Prostate gland (tissue), 2 donors: ENCODE measurements around the gene PML. TPM values are rescaled to one million over a fixed set of nuclear protein-coding genes. Genes with fewer than 3 reads are reported as not detected.

ENCODE experiments used
- DNase-seq: peaks from one replicate; pipeline ENCODE4 v3.0.0-alpha.2; 2019; ENCODE audit warnings: low spot score
- H3K27ac ChIP-seq, 2 donors: fragments of 200-600 bp; sonication (generic); 2 replicates each; pipeline ENCODE4 v1.5.1; 2017 to 2019
- H3K27me3 ChIP-seq: fragments of 200-600 bp; sonication (generic); replicated peaks from 2 replicates; pipeline ENCODE4 v1.5.1; 2019; ENCODE audit not compliant: insufficient read depth
- H3K36me3 ChIP-seq, 2 donors: fragments of 200-600 bp; sonication (generic); 1 replicate in 1 of 2; 2 replicates in 1 of 2; pipeline versions ENCODE4 v1.5.1 to v1.8.1; 2017 to 2019
- H3K4me1 ChIP-seq: fragments of 200-600 bp; sonication (generic); replicated peaks from 2 replicates; pipeline ENCODE4 v1.5.1; 2019
- H3K4me3 ChIP-seq, 2 donors: fragments of 200-600 bp; sonication (generic); 2 replicates each; pipeline ENCODE4 v1.5.1; 2017 to 2019
- H3K9me3 ChIP-seq: fragments of 200-600 bp; sonication (generic); 2 replicates; pipeline ENCODE4 v1.5.1; 2017
- CTCF ChIP-seq, 4 experiments: fragments of 200-600 bp in 2 of 4; fragments of 450-650 bp in 2 of 4; sonication (generic) in 2 of 4; IDR thresholded peaks; 1 replicate in 3 of 4; 2 replicates in 1 of 4; pipeline ENCODE4 v1.5.1; 2016 to 2019; ENCODE audit warnings: antibody characterized with exemption in 4 of 4, mild to moderate bottlenecking in 2 of 4, moderate library complexity in 2 of 4
- POLR2A ChIP-seq: fragments of 450-650 bp; IDR thresholded peaks from one replicate; pipeline ENCODE4 v1.6.1; 2016; ENCODE audit warnings: antibody characterized with exemption, mild to moderate bottlenecking
- POLR2AphosphoS5 ChIP-seq: sonication (generic); formaldehyde crosslinking; IDR thresholded peaks from one replicate; pipeline ENCODE4 v1.6.1; 2017; ENCODE audit warnings: antibody characterized with exemption
- WGBS: methylation state at CpG from one replicate; pipeline ENCODE4 v1.1.5; 2018; 5-methylcytosine and 5-hydroxymethylcytosine counted together
- intact Hi-C: fragments of 100-400 bp; cut with DNase I; formaldehyde crosslinking; loops from one replicate; pipeline ENCODE4 v1.14.2; 2022
- total RNA-seq, 2 donors: library from RNA; depleted of rRNA; stranded (reverse); fragments of >200 nt; gene quantifications; one replicate each; pipeline ENCODE4 v1.1.0, GENCODE V29; 2016

PML gene
- total RNA-seq, 2 donors from 2014 or later, result 67.5 to 122 TPM

DNA sequence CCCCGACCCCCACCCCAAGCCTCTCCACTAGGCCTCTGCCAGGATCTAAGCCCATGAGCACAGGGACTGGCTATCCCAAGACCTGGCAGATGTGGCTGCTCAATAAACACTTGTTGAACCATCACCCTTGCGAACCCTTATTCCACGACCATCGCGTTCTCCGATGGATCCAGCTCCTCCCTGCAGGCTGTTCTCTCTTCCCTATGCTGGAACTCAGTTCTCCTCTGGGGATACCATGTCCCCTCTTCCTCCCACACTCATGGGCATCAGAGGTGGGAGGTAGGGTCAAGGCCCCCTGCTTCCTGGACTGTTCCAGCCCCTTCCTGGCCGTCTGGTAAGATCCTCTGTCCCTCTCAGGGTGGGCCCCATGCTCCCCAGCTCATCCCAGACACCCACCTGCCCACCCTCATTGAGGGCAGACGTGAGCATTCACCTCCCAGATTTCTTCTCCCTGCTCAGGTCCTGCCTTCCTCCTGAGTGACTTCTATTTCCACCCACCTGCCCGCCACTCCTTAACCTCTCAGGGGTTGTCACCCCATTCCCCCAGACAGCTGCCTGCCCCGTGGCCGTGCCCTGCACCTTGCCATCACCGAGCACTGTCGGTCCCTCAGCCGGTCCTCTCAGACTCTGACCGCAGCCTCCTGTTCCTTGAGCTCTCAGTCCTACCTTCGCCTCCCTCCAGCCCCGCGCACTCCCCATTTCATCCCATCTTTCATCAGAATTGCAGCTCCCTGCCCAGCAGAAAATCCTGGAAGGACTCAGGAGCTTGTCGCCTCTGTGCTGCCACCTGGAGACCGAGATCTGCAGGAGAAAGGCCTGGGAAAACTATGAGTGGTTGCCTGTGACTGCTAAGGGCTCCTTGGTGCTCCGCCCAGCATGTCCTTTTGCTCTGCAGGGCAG lies 42.0 kb downstream of the PML start:
- Histone ChIP-seq H3K27me3 (no peaks in the 10 kb centered on the region), H3K27ac (no peak overlapping the region), H3K36me3 (peaks cover 0 to 15% of the 10 kb centered on the region in 2 donors), H3K4me1 (no peaks in the 10 kb centered on the region), H3K9me3 (no peaks in the 10 kb centered on the region), H3K4me3 (no peak overlapping the region)
- 71% methylated on average over 21 of the region's 21 CpGs for WGBS
- peak; percentile 25 for DNase-seq
- intact Hi-C loops, result no loop called here
- TF ChIP-seq CTCF (IDR thresholded peaks at IDR 0.05), result peak; percentile 23 to 51 (median 50)
- no peak for TF ChIP-seq POLR2A

GRCh38 chr15:74037171-74038117 lies 42.9 kb downstream of the PML start:
- Histone ChIP-seq H3K36me3 (peaks cover 0 to 15% of the 10 kb centered on the region in 2 donors), H3K9me3 (no peaks in the 10 kb centered on the region), H3K4me3 (no peak overlapping the region), H3K27me3 (no peaks in the 10 kb centered on the region), H3K4me1 (no peaks in the 10 kb centered on the region), H3K27ac (no peak overlapping the region)
- no peak for TF ChIP-seq POLR2A
- no peak for TF ChIP-seq CTCF (IDR thresholded peaks at IDR 0.05)
- DNase-seq, result no peak
- intact Hi-C loops, result loop anchor here (2.0 kb wide), 1 partner anchor 65 kb away; no protein-coding TSS in a partner anchor
- 72% methylated on average over 21 of the region's 21 CpGs for WGBS

DNA sequence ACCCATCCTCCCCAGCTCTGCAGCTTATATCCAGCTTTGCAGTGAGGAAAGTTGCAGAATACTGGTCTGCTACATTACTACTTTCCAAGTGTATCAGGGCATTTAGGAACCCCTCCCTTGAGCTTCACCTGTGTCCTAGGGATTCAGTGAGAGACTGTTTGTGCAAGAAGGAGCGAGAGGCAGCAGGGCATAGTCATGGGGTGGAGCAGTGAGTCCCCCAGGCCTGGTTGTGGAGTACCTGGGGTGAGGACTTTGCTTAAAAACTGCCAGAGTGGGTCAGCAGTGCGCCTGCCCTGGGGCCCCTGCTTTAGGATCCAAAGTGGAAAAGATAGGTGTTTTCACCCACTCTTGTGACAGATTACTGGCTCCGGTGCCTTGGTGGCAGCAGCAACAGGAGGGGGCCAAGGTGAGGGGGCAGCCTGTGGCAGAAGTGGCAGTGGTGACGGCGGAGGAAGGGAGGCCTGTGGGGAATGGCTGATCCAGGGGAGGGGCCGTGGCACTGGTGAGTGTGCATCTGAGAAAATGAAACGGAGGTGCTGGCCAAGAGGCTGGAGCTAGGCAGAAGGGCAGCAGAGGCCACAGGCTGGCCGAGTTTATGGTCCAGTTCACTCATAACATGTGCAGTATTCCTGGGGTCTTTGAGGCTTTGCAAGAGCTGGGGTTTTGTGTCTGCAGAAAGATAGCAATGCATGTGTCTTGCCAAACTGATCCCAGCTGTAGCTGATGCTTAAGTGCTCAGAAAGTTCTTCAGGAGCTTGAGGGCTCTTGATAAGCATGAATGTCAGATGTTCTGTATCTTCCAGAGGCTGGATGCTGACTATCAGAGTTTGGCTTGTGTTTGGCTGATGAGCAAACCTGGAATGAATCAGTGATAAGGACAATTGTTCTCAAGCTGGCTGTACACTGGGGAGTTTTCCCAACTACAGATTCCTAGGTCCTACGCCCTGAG lies 44.5 kb downstream of the PML start:
- Histone ChIP-seq H3K4me3 (no peak overlapping the region), H3K4me1 (no peaks in the 10 kb centered on the region), H3K36me3 (peaks cover 0 to 14% of the 10 kb centered on the region in 2 donors), H3K9me3 (no peaks in the 10 kb centered on the region), H3K27me3 (no peaks in the 10 kb centered on the region), H3K27ac (no peak overlapping the region)
- TF ChIP-seq CTCF (IDR thresholded peaks at IDR 0.05) (no peak), POLR2AphosphoS5 (no peak), POLR2A (no peak)
- DNase-seq, result no peak
- intact Hi-C loops, result loop anchor here (2.0 kb wide), 1 partner anchor 66 kb away; no protein-coding TSS in a partner anchor
- 74% methylated on average over 9 of the region's 9 CpGs for WGBS

- H3K27ac ChIP-seq, result no peak overlapping the region
- H3K4me1 ChIP-seq, result no peaks in the 10 kb centered on the region
- no peak overlapping the region for H3K4me3 ChIP-seq
- 74% methylated on average over 5 of the region's 5 CpGs for WGBS
- no peaks in the 10 kb centered on the region for H3K9me3 ChIP-seq
- DNase-seq, result no peak
- no peaks in the 10 kb centered on the region for H3K27me3 ChIP-seq
- H3K36me3 ChIP-seq, result peaks cover 0 to 11% of the 10 kb centered on the region in 2 donors
- intact Hi-C loops, result loop anchor here (2.0 kb wide), 1 partner anchor 67 kb away; no protein-coding TSS in a partner anchor
- TF ChIP-seq CTCF (IDR thresholded peaks at IDR 0.05) (no peak), POLR2A (no peak), POLR2AphosphoS5 (no peak)
These were observed 45.1 kb downstream of the PML start for GRCh38 chr15:74039656-74040010.
